SK-N-SH treated with all-trans-retinoic acid at 6 μM for 48 hours (cell line): Measurements from ENCODE around the gene ZNF24.

Source experiments
- ATAC-seq: fragments of 200-7000 bp; cut with Tn5 transposase; 3 replicates; pipeline ENCODE4 v1.9.1; 2020; ENCODE audit warnings: mild to moderate bottlenecking, moderate library complexity
- ARNTL ChIP-seq: fragments of 450-650 bp; formaldehyde crosslinking; IDR thresholded peaks from 2 replicates; pipeline ENCODE4 v1.5.0; 2020; ENCODE audit warnings: low read depth, mild to moderate bottlenecking, moderate library complexity, borderline replicate concordance
- BACH2 ChIP-seq: fragments of 250-450 bp; sonication (Bioruptor Pico); IDR thresholded peaks from 2 replicates; pipeline ENCODE4 v1.9.0; 2021; ENCODE audit warnings: mild to moderate bottlenecking, borderline replicate concordance
- CREB5 ChIP-seq: fragments of 250-450 bp; sonication (Bioruptor Pico); IDR thresholded peaks from 2 replicates; pipeline ENCODE4 v1.5.1; 2020; ENCODE audit warnings: low read depth, mild to moderate bottlenecking, moderate library complexity
- CSDC2 ChIP-seq: fragments of 250-450 bp; sonication (Bioruptor Pico); IDR thresholded peaks from 2 replicates; pipeline ENCODE4 v1.5.0; 2020; ENCODE audit warnings: mild to moderate bottlenecking, moderate library complexity
- CSRNP3 ChIP-seq: fragments of 250-450 bp; sonication (Bioruptor Pico); IDR thresholded peaks from 2 replicates; pipeline ENCODE4 v1.5.1; 2021; ENCODE audit warnings: mild to moderate bottlenecking, moderate library complexity
- ESRRG ChIP-seq: fragments of 250-450 bp; sonication (Bioruptor Pico); IDR thresholded peaks from 2 replicates; pipeline ENCODE4 v1.6.1; 2021; ENCODE audit warnings: mild to moderate bottlenecking
- GLIS3 ChIP-seq: fragments of 250-450 bp; sonication (Bioruptor Pico); IDR thresholded peaks from 2 replicates; pipeline ENCODE4 v1.5.0; 2020; ENCODE audit warnings: mild to moderate bottlenecking, moderate library complexity
- OSR1 ChIP-seq: fragments of 250-450 bp; sonication (Bioruptor Pico); IDR thresholded peaks from 2 replicates; pipeline ENCODE4 v1.8.0; 2022; ENCODE audit warnings: moderate library complexity, mild to moderate bottlenecking, inconsistent platforms
- PATZ1 ChIP-seq: fragments of 250-450 bp; sonication (Bioruptor Pico); IDR thresholded peaks from 2 replicates; pipeline ENCODE4 v1.8.0; 2020; ENCODE audit warnings: mild to moderate bottlenecking, moderate library complexity, borderline replicate concordance
- POU6F1 ChIP-seq: fragments of 250-450 bp; sonication (Bioruptor Pico); IDR thresholded peaks from 2 replicates; pipeline ENCODE4 v1.8.0; 2021; ENCODE audit warnings: low read depth, mild to moderate bottlenecking, moderate library complexity, borderline replicate concordance
- RARB ChIP-seq: fragments of 250-450 bp; sonication (Bioruptor Pico); IDR thresholded peaks from 2 replicates; pipeline ENCODE4 v1.8.0; 2021; ENCODE audit warnings: mild to moderate bottlenecking, moderate library complexity
- SNAI2 ChIP-seq: fragments of 250-450 bp; sonication (Bioruptor Pico); IDR thresholded peaks from 2 replicates; pipeline ENCODE4 v1.5.0; 2020; ENCODE audit warnings: mild to moderate bottlenecking, moderate library complexity
- TCF4 ChIP-seq: fragments of 250-450 bp; sonication (Bioruptor Pico); IDR thresholded peaks from 2 replicates; pipeline ENCODE4 v1.8.0; 2021; ENCODE audit warnings: mild to moderate bottlenecking, moderate library complexity, borderline replicate concordance
- TSHZ2 ChIP-seq: fragments of 250-450 bp; sonication (Bioruptor Pico); IDR thresholded peaks from 2 replicates; pipeline ENCODE4 v1.5.0; 2020; ENCODE audit warnings: mild to moderate bottlenecking, moderate library complexity
- ZC3H10 ChIP-seq: fragments of 250-450 bp; sonication (Bioruptor Pico); IDR thresholded peaks from 2 replicates; pipeline ENCODE4 v1.5.1; 2021; ENCODE audit warnings: mild to moderate bottlenecking, moderate library complexity
- ZFP30 ChIP-seq: fragments of 450-650 bp; formaldehyde crosslinking; IDR thresholded peaks from 2 replicates; pipeline ENCODE4 v1.5.0; 2022; ENCODE audit warnings: mild to moderate bottlenecking, moderate library complexity
- ZNF565 ChIP-seq: fragments of 450-650 bp; formaldehyde crosslinking; conservative IDR thresholded peaks from 2 replicates; pipeline ENCODE4 v1.5.0; 2020; ENCODE audit warnings: low read depth, mild to moderate bottlenecking, moderate library complexity
- ZNF70 ChIP-seq: fragments of 450-650 bp; formaldehyde crosslinking; IDR thresholded peaks from 2 replicates; pipeline ENCODE4 v1.5.0; 2020; ENCODE audit warnings: mild to moderate bottlenecking, moderate library complexity
- ZNF8 ChIP-seq: fragments of 450-650 bp; formaldehyde crosslinking; IDR thresholded peaks from 2 replicates; pipeline ENCODE4 v1.5.0; 2020; ENCODE audit warnings: mild to moderate bottlenecking, moderate library complexity

Gene ZNF24

GRCh38 chr18:35337286-35337685 lies 6.9 kb downstream of the ZNF24 start (continued):
- TF ChIP-seq TSHZ2 (CRISPR knock-in tag) (no peak), BACH2 (CRISPR knock-in tag) (no peak), GLIS3 (CRISPR knock-in tag) (no peak), PATZ1 (CRISPR knock-in tag) (no peak), RARB (CRISPR knock-in tag) (no peak), ZNF70 (CRISPR knock-in tag) (no peak), OSR1 (no peak)

GRCh38 chr18:35335866-35336265 lies 8.4 kb downstream of the ZNF24 start:
- TF ChIP-seq ZFP30 (CRISPR knock-in tag) (no peak), CSDC2 (no peak), GLIS3 (CRISPR knock-in tag) (no peak), POU6F1 (CRISPR knock-in tag) (no peak), ZNF8 (no peak), ZNF565 (no peak), OSR1 (no peak), SNAI2 (no peak), CSRNP3 (CRISPR knock-in tag) (no peak), ESRRG (CRISPR knock-in tag) (no peak), TSHZ2 (CRISPR knock-in tag) (no peak), ZNF70 (CRISPR knock-in tag) (no peak), TCF4 (CRISPR knock-in tag) (no peak), ZC3H10 (CRISPR knock-in tag) (no peak), ARNTL (CRISPR knock-in tag) (no peak)
- TF ChIP-seq, all 23 proteins: peak for 0
- ATAC-seq, result no peak

- ATAC-seq, result no peak
- TF ChIP-seq CSDC2, result no peak
- TF ChIP-seq TSHZ2 (CRISPR knock-in tag), result no peak
- TF ChIP-seq CREB5 (CRISPR knock-in tag), result no peak
- TF ChIP-seq CSRNP3 (CRISPR knock-in tag), result no peak
- no peak for TF ChIP-seq ARNTL (CRISPR knock-in tag)
- TF ChIP-seq POU6F1 (CRISPR knock-in tag), result no peak
Observed at GRCh38 chr18:35334821-35335220, 9.4 kb downstream of the ZNF24 start.
